GM12873 (cell line): ENCODE measurements around the gene TSPAN11.

Source experiments
- TF ChIP-seq, protein P1 (sequence below): IDR thresholded peaks from 2 replicates; pipeline ENCODE4 v1.5.1; 2012; ENCODE audit warnings: low read depth, mild to moderate bottlenecking, moderate library complexity, low read length, control low read depth; ENCODE audit not compliant: insufficient read depth; ENCODE audit errors: missing control alignments

The TSPAN11 gene

DNA sequence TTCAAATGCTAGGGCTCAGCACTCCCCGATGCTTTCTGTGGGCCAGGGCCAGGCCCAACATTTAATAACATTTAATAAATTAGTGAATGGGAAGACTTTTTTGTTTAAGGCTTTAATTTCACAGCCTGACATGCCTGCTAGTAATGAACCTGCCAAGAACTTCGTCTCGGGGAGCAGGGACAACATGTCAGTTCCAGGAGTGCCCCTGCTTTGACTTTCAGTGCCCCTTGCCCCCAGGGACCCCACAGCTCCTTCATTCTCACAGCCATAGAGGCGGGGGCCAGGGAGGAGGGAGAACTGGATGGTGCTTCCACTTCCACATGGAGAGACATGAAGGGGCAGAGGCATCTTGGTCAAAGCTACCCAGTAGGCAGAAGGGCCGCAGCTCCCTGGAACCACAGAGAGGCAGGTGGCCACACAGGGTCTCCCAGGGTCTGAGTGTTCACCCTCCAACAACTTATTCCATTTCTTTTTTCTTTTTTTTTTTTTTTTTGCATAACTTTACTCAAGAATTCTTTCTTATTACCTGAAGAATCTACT is 81.2 kb downstream of the TSPAN11 start:
- TF ChIP-seq, protein P1, sequence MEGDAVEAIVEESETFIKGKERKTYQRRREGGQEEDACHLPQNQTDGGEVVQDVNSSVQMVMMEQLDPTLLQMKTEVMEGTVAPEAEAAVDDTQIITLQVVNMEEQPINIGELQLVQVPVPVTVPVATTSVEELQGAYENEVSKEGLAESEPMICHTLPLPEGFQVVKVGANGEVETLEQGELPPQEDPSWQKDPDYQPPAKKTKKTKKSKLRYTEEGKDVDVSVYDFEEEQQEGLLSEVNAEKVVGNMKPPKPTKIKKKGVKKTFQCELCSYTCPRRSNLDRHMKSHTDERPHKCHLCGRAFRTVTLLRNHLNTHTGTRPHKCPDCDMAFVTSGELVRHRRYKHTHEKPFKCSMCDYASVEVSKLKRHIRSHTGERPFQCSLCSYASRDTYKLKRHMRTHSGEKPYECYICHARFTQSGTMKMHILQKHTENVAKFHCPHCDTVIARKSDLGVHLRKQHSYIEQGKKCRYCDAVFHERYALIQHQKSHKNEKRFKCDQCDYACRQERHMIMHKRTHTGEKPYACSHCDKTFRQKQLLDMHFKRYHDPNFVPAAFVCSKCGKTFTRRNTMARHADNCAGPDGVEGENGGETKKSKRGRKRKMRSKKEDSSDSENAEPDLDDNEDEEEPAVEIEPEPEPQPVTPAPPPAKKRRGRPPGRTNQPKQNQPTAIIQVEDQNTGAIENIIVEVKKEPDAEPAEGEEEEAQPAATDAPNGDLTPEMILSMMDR = no peak

DNA sequence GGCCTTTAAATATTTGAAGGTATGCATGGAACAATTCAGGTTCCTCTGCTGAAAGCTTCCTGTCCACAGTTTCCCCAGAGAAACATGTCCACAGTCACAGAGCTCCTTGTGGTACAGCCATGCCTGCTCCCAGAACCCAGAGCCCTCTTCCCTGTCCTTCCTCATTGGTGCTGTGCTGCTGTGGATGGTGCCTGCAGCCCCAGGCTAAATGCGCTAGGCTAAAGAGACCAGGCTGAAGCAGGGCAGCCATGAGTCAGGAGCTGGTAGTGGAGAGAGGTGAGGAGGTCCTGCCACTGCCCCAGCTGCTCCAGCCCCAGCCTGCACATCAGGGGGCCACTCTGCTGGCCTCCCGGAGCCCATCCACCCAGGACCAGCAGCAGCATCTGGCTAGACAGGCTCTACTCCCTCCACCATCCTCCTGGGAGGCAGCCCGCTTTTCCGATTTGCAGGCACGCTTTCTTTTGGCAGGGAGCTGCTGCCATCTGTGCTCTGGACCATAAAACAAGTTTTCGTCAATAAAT is 81.8 kb downstream of the TSPAN11 start:
- TF ChIP-seq, protein P1 = no peak

DNA sequence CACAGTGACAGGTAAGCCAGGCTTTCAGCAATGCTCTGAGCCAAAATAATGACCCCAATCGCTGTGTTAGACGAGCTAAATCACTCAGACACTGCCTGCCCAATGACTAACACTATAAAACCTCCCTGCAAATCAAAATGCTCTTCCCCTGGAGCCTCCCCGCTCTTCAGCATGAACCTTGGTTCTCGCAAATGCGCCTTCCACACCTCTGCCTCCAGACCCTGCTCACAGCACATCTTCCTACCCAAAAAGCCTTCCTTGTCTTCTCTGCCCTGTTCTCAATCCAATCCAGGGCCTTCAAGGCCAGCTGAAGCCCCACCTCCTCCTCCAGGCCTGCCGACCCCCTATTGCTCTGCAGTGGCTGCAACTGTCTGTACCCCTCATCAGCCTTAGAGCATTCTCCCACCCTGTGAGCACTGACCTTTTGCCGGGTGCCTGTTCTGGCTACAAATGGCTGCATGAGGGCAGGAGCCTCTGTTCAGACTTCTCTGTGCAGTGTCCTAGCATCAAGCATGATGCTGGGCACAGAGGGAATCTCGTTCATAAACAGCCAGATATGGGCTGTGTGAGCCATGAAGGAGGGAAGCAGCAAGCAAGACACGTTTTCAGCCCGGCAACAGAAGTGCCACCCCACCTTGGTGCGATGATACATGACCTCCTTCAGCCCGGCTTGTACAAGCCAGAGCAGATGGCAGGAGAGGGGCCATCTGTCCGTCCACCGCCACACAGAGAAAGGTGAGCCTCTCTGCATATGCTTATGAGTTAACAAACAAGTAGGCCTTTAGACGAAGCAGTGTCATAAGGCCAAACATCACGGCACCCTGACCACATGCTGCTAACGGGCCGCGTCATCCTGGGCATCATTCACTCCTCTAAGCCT is 82.7 kb downstream of the TSPAN11 start:
- TF ChIP-seq, protein P1 = no peak

DNA sequence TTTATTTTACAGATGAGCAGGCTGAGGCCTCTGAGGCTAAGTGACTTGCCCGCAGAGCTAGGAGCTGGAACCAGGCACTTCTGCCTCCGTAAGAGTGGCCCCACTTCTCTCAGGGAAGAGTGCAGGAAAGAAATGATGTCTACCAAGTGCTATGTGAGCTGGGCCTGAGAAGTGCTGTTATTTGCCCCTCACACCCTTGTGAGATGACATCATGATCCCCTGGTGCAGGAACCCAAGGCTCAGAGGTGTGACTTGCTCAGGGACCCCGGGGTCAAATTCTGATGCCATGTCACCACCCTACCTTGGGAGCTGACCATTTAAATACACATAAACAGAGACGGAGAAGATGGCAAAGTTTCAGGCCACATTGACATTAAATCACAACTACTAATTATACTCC is 83.4 kb downstream of the TSPAN11 start:
- TF ChIP-seq, protein P1 = no peak

DNA sequence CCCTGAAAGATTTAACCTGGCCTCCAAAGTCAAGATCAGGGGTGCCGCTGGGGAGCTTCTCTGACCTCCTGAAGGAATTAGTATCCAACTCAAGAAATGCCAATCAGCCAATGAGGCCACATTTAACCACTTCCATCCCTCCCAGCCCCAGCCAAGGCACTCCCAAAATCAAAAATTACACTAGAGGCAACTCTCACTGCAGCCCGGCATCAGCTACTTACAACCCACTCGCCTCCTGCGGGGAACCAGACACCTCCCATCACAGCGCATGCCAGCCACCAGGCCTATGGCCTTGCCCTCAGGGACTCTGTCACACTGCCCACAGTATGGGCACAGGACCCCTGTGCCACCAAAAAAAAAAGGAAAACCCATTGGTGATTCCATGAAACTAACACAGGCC is 84.8 kb downstream of the TSPAN11 start:
- TF ChIP-seq, protein P1 = no peak

DNA sequence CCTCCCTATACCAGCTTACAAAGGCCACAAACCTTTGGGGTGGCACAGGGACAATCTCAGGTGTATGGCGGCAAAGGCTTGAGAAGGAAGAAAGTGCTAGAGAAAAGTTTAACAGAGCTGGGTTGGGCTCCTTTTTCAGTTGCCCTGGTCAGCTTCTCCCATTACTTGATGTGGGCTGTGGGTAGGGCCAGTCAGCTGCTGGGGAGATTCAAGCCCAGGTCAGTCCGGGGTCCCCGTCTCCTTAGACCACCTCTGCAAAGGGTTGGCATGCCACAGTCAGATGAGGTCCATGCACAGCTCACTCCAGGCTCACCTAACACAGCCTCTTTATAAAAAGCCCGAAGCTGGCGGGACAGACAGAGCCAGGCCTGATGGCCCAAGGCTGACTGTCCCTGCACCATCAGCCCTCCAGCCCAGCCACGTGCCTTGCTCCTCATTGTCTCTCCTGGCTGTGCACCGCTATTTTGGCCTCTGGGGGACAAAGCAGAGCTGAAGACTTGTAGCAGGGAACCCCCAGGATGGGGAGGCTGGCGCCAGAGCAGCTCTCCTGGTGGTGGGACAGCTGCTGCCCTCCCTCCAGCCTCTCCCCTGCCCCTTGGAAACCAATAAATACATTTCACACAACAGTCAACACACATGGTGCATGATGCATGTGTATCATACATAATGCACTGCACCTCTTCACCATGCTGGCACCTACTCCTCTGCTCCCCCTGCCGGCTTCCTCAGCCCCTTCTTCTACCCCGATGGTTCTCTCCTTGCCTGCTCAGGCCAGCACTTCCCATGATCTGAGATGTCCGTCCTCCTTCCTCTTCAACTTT is 85.4 kb downstream of the TSPAN11 start:
- TF ChIP-seq, protein P1 = peak; percentile 52

DNA sequence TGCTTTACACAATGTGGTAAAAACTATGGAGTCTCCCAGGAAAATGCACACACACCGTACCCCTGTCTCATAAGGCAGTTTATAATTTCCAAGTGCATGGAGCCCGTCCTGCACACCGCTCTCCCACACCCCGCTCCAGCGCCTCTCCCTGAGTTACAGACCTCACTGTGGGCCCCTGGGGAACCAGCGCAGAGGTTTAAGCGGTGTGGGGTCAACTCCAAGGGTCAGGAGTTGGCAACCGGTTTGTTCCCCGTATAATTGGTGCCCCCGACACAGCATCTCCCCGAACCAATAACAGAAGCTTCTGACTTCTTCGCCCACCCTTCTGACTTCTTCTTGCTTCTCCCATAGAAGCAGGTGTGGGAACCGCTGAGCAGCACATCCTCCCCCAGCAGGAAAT is 88.7 kb downstream of the TSPAN11 start:
- TF ChIP-seq, protein P1 = no peak
